GM12878 (cell line): ENCODE results near the gene TBXAS1. TPM values are rescaled to one million over a fixed set of nuclear protein-coding genes. Genes with fewer than 3 reads are reported as not detected.
A peak's percentile ranks its signal among the peaks of the same experiment; 100 is the strongest.

Experiments
- ATF7 ChIP-seq: fragments of 450-650 bp; IDR thresholded peaks from 2 replicates; pipeline ENCODE4 v1.6.1; 2016; ENCODE audit warnings: low read depth, mild to moderate bottlenecking
- CBX5 ChIP-seq: sonication (generic); IDR thresholded peaks from 2 replicates; pipeline ENCODE4 v1.6.1; 2016; ENCODE audit warnings: low read depth, moderate library complexity, mild to moderate bottlenecking, inconsistent platforms
- CREM ChIP-seq: IDR thresholded peaks from 2 replicates; pipeline ENCODE4 v1.6.1; 2014; ENCODE audit warnings: antibody characterized with exemption, low read depth
- FOXK2 ChIP-seq: fragments of 450-650 bp; IDR thresholded peaks from 2 replicates; pipeline ENCODE4 v1.6.1; 2017; ENCODE audit warnings: mild to moderate bottlenecking, moderate library complexity
- KAT2A ChIP-seq: conservative IDR thresholded peaks from 2 replicates; pipeline ENCODE4 v1.6.1; 2011; ENCODE audit warnings: low read depth, low read length; ENCODE audit not compliant: control insufficient read depth
- NFYB ChIP-seq: IDR thresholded peaks from 2 replicates; pipeline ENCODE4 v1.6.1; 2011; ENCODE audit warnings: low read depth, mild to moderate bottlenecking, low read length, improper control_type of control experiment, moderate library complexity; ENCODE audit not compliant: insufficient read depth
- NRF1 ChIP-seq: conservative IDR thresholded peaks from 2 replicates; pipeline ENCODE4 v1.6.1; 2011; ENCODE audit warnings: mild to moderate bottlenecking, low read depth, low read length, improper control_type of control experiment
- RFX5 ChIP-seq: IDR thresholded peaks from 2 replicates; pipeline ENCODE4 v1.6.1; 2011; ENCODE audit warnings: low read depth, low read length, improper control_type of control experiment
- SMAD5 ChIP-seq: IDR thresholded peaks from 2 replicates; pipeline ENCODE4 v1.6.1; 2016; ENCODE audit warnings: antibody characterized with exemption, low read depth
- SMARCA5 ChIP-seq: fragments of 450-650 bp; IDR thresholded peaks from 2 replicates; pipeline ENCODE4 v1.6.1; 2017; ENCODE audit warnings: mild to moderate bottlenecking
- TBL1XR1 ChIP-seq: IDR thresholded peaks from 2 replicates; pipeline ENCODE4 v1.6.1; 2012; ENCODE audit warnings: low read depth, low read length, improper control_type of control experiment
- ZNF207 ChIP-seq: fragments of 450-650 bp; IDR thresholded peaks from 2 replicates; pipeline ENCODE4 v1.6.1; 2014; ENCODE audit warnings: antibody characterized with exemption, mild to moderate bottlenecking, borderline replicate concordance
- ZNF384 ChIP-seq: IDR thresholded peaks from 2 replicates; pipeline ENCODE4 v1.6.1; 2012; ENCODE audit warnings: low read depth, mild to moderate bottlenecking, low read length, improper control_type of control experiment, borderline replicate concordance
- polyA plus RNA-seq, 11 experiments: library from polyadenylated mRNA; depleted of rRNA in 4 of 11; unstranded in 6 of 11; stranded (reverse) in 5 of 11; fragments of >200 nt; fragmentation: Nextera tagmentation in 4 of 11; fragmentation: Illumina TruSeq in 1 of 11; extraction: Ambion mirVana in 4 of 11; extraction: Trizol in 1 of 11; gene quantifications; 1 replicate in 1 of 11; 2 replicates in 10 of 11; pipeline versions ENCODE4 v1.2.1 to v1.2.3, GENCODE V29; 2011 to 2016; ENCODE audit warnings: inconsistent platforms in 2 of 11, missing spikeins in 2 of 11, low read depth in 1 of 11
- total RNA-seq, 4 experiments: library from RNA; depleted of rRNA in 3 of 4; stranded (reverse); fragments of >200 nt in 3 of 4; fragmentation: Illumina TruSeq in 1 of 4; extraction: Trizol in 1 of 4; gene quantifications; 2 replicates each; pipeline versions ENCODE4 v1.2.1 to v1.2.3, GENCODE V29; 2013 to 2021
- TF ChIP-seq, protein P1 (sequence below): IDR thresholded peaks from 2 replicates; pipeline ENCODE4 v1.6.1; 2011; ENCODE audit warnings: low read depth, mild to moderate bottlenecking, low read length, moderate library complexity, borderline replicate concordance; ENCODE audit errors: extremely low read depth
- TF ChIP-seq, protein P2 (sequence below): fragments of 450-650 bp; IDR thresholded peaks from 2 replicates; pipeline ENCODE4 v1.6.1; 2017; ENCODE audit warnings: borderline replicate concordance
- TF ChIP-seq, protein P3 (sequence below): fragments of 450-650 bp; formaldehyde crosslinking; IDR thresholded peaks from 2 replicates; pipeline ENCODE4 v1.4.0; 2022; ENCODE audit warnings: mild to moderate bottlenecking, moderate library complexity
- TF ChIP-seq, protein P4 (sequence below): fragments of 450-650 bp; IDR thresholded peaks from 2 replicates; pipeline ENCODE4 v1.6.1; 2017; ENCODE audit warnings: low read depth, mild to moderate bottlenecking, moderate library complexity
- TF ChIP-seq, protein P5 (sequence below): IDR thresholded peaks from 2 replicates; pipeline ENCODE4 v1.6.1; 2011; ENCODE audit warnings: mild to moderate bottlenecking, low read depth, low read length, moderate library complexity; ENCODE audit not compliant: insufficient replicate concordance

Gene TBXAS1
- total and polyA plus RNA-seq, 10 of the 15 experiments (the other 5 are each of a cell fraction or from before 2014, with no cell fraction given): 1.5 to 32.7 (median 16.3) TPM

DNA sequence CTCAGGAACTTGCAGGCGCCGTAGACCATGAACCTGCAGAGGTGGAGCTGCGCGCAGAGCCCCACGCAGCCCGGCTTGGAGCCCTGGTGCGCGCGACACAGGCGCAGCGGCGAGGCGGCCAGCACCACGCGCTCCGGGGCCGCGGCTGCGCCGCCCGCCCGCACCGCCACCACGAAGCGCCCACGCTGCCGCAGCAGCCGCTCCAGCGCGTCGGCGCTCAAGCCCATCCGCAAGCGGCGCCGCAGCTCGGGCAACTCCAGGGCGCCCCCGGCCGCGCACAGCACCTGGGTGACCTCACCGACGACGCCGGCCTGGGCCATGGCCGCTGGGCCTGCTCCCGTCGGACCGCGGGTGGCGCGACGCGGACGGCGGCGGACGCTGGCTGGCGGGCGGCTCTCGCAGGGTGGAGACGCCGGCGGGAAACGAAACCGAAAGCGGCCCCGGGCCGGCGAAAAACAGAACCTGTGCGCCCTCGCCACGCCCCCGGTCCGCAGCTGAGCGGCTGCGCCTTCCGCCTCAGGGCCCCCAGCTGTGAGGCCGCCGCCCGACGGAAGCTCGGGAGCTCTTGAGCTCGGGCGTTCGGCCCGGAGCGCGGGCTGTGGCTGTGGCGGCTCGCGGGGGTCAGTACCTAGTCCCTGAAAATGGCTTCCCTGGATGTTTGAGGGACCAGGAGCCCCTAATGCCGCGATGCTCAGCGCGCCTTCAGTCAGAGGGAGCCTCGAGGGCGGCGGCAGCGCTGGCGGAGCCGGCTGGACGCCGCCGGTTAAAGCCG is 233.7 kb downstream of the TBXAS1 start, which contains the start of gene PARP12 (continued):
- TF ChIP-seq SMAD5 (no peak), RFX5 (no peak), ATF7 (no peak), ZNF384 (no peak), CREM (no peak), CBX5 (0 out of 2 replicates have a peak, but pooled peaks have one; percentile 53), KAT2A (no peak), NRF1 (no peak), ZNF207 (no peak), SMARCA5 (peak; percentile 81; the same call in 1 of the 2 replicates), TBL1XR1 (no peak), FOXK2 (no peak), NFYB (no peak)
- TF ChIP-seq, protein P1, sequence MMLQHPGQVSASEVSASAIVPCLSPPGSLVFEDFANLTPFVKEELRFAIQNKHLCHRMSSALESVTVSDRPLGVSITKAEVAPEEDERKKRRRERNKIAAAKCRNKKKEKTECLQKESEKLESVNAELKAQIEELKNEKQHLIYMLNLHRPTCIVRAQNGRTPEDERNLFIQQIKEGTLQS: no peak
- TF ChIP-seq, protein P2, sequence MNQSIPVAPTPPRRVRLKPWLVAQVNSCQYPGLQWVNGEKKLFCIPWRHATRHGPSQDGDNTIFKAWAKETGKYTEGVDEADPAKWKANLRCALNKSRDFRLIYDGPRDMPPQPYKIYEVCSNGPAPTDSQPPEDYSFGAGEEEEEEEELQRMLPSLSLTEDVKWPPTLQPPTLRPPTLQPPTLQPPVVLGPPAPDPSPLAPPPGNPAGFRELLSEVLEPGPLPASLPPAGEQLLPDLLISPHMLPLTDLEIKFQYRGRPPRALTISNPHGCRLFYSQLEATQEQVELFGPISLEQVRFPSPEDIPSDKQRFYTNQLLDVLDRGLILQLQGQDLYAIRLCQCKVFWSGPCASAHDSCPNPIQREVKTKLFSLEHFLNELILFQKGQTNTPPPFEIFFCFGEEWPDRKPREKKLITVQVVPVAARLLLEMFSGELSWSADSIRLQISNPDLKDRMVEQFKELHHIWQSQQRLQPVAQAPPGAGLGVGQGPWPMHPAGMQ: no peak
- TF ChIP-seq, protein P3, sequence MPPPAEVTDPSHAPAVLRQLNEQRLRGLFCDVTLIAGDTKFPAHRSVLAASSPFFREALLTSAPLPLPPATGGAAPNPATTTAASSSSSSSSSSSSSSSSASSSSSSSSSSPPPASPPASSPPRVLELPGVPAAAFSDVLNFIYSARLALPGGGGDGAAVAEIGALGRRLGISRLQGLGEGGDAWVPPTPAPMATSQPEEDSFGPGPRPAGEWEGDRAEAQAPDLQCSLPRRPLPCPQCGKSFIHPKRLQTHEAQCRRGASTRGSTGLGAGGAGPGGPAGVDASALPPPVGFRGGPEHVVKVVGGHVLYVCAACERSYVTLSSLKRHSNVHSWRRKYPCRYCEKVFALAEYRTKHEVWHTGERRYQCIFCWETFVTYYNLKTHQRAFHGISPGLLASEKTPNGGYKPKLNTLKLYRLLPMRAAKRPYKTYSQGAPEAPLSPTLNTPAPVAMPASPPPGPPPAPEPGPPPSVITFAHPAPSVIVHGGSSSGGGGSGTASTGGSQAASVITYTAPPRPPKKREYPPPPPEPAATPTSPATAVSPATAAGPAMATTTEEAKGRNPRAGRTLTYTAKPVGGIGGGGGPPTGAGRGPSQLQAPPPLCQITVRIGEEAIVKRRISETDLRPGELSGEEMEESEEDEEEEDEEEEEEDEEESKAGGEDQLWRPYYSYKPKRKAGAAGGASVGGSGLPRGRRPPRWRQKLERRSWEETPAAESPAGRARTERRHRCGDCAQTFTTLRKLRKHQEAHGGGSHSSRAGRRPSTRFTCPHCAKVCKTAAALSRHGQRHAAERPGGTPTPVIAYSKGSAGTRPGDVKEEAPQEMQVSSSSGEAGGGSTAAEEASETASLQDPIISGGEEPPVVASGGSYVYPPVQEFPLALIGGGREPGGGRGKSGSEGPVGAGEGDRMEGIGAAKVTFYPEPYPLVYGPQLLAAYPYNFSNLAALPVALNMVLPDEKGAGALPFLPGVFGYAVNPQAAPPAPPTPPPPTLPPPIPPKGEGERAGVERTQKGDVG (CRISPR knock-in tag): no peak
- TF ChIP-seq, protein P4, sequence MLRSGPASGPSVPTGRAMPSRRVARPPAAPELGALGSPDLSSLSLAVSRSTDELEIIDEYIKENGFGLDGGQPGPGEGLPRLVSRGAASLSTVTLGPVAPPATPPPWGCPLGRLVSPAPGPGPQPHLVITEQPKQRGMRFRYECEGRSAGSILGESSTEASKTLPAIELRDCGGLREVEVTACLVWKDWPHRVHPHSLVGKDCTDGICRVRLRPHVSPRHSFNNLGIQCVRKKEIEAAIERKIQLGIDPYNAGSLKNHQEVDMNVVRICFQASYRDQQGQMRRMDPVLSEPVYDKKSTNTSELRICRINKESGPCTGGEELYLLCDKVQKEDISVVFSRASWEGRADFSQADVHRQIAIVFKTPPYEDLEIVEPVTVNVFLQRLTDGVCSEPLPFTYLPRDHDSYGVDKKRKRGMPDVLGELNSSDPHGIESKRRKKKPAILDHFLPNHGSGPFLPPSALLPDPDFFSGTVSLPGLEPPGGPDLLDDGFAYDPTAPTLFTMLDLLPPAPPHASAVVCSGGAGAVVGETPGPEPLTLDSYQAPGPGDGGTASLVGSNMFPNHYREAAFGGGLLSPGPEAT: no peak
- TF ChIP-seq, protein P5, sequence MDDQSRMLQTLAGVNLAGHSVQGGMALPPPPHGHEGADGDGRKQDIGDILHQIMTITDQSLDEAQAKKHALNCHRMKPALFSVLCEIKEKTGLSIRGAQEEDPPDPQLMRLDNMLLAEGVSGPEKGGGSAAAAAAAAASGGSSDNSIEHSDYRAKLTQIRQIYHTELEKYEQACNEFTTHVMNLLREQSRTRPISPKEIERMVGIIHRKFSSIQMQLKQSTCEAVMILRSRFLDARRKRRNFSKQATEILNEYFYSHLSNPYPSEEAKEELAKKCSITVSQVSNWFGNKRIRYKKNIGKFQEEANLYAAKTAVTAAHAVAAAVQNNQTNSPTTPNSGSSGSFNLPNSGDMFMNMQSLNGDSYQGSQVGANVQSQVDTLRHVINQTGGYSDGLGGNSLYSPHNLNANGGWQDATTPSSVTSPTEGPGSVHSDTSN: peak; percentile 59
